ENCODE measurements around the gene ELOVL2. TPM values are rescaled to one million over a fixed set of nuclear protein-coding genes. Genes with fewer than 3 reads are reported as not detected.
A peak's percentile ranks its signal among the peaks of the same experiment; 100 is the strongest.

ELOVL2 gene
- total RNA-seq, 2 donors from 2014 or later: 0.86 to 1.6 TPM

- no peaks in the 10 kb centered on the region for H3K9me3 ChIP-seq
- TF ChIP-seq, protein P1, sequence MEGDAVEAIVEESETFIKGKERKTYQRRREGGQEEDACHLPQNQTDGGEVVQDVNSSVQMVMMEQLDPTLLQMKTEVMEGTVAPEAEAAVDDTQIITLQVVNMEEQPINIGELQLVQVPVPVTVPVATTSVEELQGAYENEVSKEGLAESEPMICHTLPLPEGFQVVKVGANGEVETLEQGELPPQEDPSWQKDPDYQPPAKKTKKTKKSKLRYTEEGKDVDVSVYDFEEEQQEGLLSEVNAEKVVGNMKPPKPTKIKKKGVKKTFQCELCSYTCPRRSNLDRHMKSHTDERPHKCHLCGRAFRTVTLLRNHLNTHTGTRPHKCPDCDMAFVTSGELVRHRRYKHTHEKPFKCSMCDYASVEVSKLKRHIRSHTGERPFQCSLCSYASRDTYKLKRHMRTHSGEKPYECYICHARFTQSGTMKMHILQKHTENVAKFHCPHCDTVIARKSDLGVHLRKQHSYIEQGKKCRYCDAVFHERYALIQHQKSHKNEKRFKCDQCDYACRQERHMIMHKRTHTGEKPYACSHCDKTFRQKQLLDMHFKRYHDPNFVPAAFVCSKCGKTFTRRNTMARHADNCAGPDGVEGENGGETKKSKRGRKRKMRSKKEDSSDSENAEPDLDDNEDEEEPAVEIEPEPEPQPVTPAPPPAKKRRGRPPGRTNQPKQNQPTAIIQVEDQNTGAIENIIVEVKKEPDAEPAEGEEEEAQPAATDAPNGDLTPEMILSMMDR (IDR thresholded peaks at IDR 0.05): no peak
- H3K36me3 ChIP-seq: no peaks in the 10 kb centered on the region
- peaks cover 0 to 15% of the 10 kb centered on the region in 2 donors for H3K4me1 ChIP-seq
- no peak overlapping the region for H3K27ac ChIP-seq
- no peak overlapping the region for H3K4me3 ChIP-seq
- no peaks in the 10 kb centered on the region for H3K27me3 ChIP-seq
- DNase-seq (ENCODE audit: low spot score): no peak
Measured at GRCh38 chr6:11027565-11028110, 16.5 kb downstream of the ELOVL2 start.

GRCh38 chr6:11025921-11026635 lies 18.0 kb downstream of the ELOVL2 start:
- H3K36me3 ChIP-seq: no peaks in the 10 kb centered on the region
- no peak overlapping the region for H3K4me3 ChIP-seq
- DNase-seq (ENCODE audit: low spot score): no peak
- no peak overlapping the region for H3K27ac ChIP-seq
- no peaks in the 10 kb centered on the region for H3K9me3 ChIP-seq
- no peaks in the 10 kb centered on the region for H3K27me3 ChIP-seq
- H3K4me1 ChIP-seq: peaks cover 0 to 27% of the 10 kb centered on the region in 2 donors
- TF ChIP-seq, protein P1 (IDR thresholded peaks at IDR 0.05): no peak

- H3K9me3 ChIP-seq: no peaks in the 10 kb centered on the region
- no peaks in the 10 kb centered on the region for H3K36me3 ChIP-seq
- no peak for DNase-seq (ENCODE audit: low spot score)
- H3K4me3 ChIP-seq: no peak overlapping the region
- H3K27ac ChIP-seq: no peak overlapping the region
- TF ChIP-seq, protein P1 (IDR thresholded peaks at IDR 0.05): no peak
- peaks cover 0 to 34% of the 10 kb centered on the region in 2 donors for H3K4me1 ChIP-seq
- no peaks in the 10 kb centered on the region for H3K27me3 ChIP-seq
Measured at GRCh38 chr6:11025130-11025529, 19.0 kb downstream of the ELOVL2 start.

- Histone ChIP-seq H3K36me3 (no peaks in the 10 kb centered on the region), H3K4me1 (peaks cover 0 to 34% of the 10 kb centered on the region in 2 donors), H3K27me3 (no peaks in the 10 kb centered on the region), H3K4me3 (no peak overlapping the region), H3K9me3 (no peaks in the 10 kb centered on the region), H3K27ac (no peak overlapping the region)
- TF ChIP-seq, protein P1 (IDR thresholded peaks at IDR 0.05): no peak
- no peak for DNase-seq (ENCODE audit: low spot score)
Measured at GRCh38 chr6:11023032-11023431, 21.1 kb downstream of the ELOVL2 start.

GRCh38 chr6:11021714-11022113 lies 22.4 kb downstream of the ELOVL2 start:
- H3K27ac ChIP-seq: peak overlapping the region in 1 of 2 donors; percentile 30

More at GRCh38 chr6:11021714-11022113, 22.4 kb downstream of the ELOVL2 start:
- no peaks in the 10 kb centered on the region for H3K9me3 ChIP-seq
- no peak overlapping the region for H3K4me3 ChIP-seq
- H3K27me3 ChIP-seq: no peaks in the 10 kb centered on the region
- no peak for DNase-seq (ENCODE audit: low spot score)
- H3K4me1 ChIP-seq: peaks cover 0 to 34% of the 10 kb centered on the region in 2 donors
- no peaks in the 10 kb centered on the region for H3K36me3 ChIP-seq
- TF ChIP-seq, protein P1 (IDR thresholded peaks at IDR 0.05): no peak

Measured in right atrium auricular region (tissue), 2 donors.